ENCODE data around the gene ACP3. TPM values are rescaled to one million over a fixed set of nuclear protein-coding genes. Genes with fewer than 3 reads are reported as not detected.
A peak's percentile ranks its signal among the peaks of the same experiment; 100 is the strongest.
"Not testable (repeated sequence)": the region's sequence is repeated elsewhere in the genome, so short reads cannot be mapped to it uniquely, and the experiment has no call there.

ACP3 gene
- total and polyA plus RNA-seq, 5 experiments from 2014 or later, result not detected

- peaks cover 0 to 6% (median 0%) of the 10 kb centered on the region in 3 donors for H3K36me3 Mint-ChIP-seq
- no peak overlapping the region for H3K4me3 Mint-ChIP-seq
- ATAC-seq (no peak), DNase-seq (no peak)
- peaks cover 12 to 29% (median 19%) of the 10 kb centered on the region in 5 donors for H3K27me3 Mint-ChIP-seq
- peaks cover 0 to 15% (median 5%) of the 10 kb centered on the region in 9 donors for H3K9me3 Mint-ChIP-seq
- H3K27ac Mint-ChIP-seq, result peak overlapping the region in 1 of 10 donors; percentile 1
- POLR2A ChIA-PET, result no interaction called here
- no peaks in the 10 kb centered on the region for H3K4me1 Mint-ChIP-seq
Measured at GRCh38 chr3:132290833-132291232, 26.4 kb upstream of the ACP3 start.

DNA sequence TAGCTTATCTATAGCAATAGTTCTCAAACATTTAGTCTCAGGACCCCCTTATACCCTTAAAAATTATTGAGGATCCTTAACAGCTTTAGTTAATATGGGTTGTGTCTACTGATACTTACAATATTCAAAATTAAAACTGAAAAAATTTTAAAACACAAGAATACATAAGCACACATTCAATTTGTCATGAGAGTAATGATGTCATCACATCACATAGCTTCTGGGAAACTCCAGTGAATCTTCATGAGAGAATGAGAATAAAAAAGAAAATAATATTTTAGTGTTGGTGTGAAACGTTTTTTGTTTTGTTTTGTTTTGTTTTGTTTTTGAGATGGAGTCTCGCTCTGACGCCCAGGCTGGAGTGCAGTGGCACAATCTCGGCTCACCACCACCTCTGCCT is 25.2 kb upstream of the ACP3 start:
- H3K4me1 Mint-ChIP-seq, result no peaks in the 10 kb centered on the region
- no peak for ATAC-seq

GRCh38 chr3:132293251-132293650 is 24.0 kb upstream of the ACP3 start:
- H3K36me3 Mint-ChIP-seq, result no peaks in the 10 kb centered on the region
- no peaks in the 10 kb centered on the region for H3K4me1 Mint-ChIP-seq

More for the DNA sequence above, 25.2 kb upstream of the ACP3 start:
- Mint-ChIP-seq H3K9me3 (peaks cover 0 to 24% (median 12%) of the 10 kb centered on the region in 9 donors), H3K4me3 (no peak overlapping the region), H3K27me3 (peaks cover 11 to 29% (median 19%) of the 10 kb centered on the region in 5 donors), H3K36me3 (peaks cover 0 to 6% (median 0%) of the 10 kb centered on the region in 3 donors), H3K27ac (no peak overlapping the region)
- POLR2A ChIA-PET, result no interaction called here
- DNase-seq, result no peak

GRCh38 chr3:132294906-132295305 is 22.3 kb upstream of the ACP3 start:
- ATAC-seq, result no peak
- Mint-ChIP-seq H3K36me3 (no peaks in the 10 kb centered on the region), H3K4me3 (no peak overlapping the region), H3K9me3 (peaks cover 0 to 16% (median 7%) of the 10 kb centered on the region in 9 donors), H3K4me1 (no peaks in the 10 kb centered on the region), H3K27me3 (peaks cover 2 to 9% (median 6%) of the 10 kb centered on the region in 5 donors), H3K27ac (peak overlapping the region in 1 of 10 donors; percentile 43)
- DNase-seq, result no peak
- POLR2A ChIA-PET, result no interaction called here

More at GRCh38 chr3:132293251-132293650, 24.0 kb upstream of the ACP3 start:
- Mint-ChIP-seq H3K27me3 (peaks cover 6 to 18% (median 12%) of the 10 kb centered on the region in 5 donors), H3K9me3 (peaks cover 0 to 16% (median 7%) of the 10 kb centered on the region in 9 donors), H3K27ac (no peak overlapping the region), H3K4me3 (no peak overlapping the region)
- DNase-seq (no peak), ATAC-seq (no peak)
- POLR2A ChIA-PET, result no interaction called here

DNA sequence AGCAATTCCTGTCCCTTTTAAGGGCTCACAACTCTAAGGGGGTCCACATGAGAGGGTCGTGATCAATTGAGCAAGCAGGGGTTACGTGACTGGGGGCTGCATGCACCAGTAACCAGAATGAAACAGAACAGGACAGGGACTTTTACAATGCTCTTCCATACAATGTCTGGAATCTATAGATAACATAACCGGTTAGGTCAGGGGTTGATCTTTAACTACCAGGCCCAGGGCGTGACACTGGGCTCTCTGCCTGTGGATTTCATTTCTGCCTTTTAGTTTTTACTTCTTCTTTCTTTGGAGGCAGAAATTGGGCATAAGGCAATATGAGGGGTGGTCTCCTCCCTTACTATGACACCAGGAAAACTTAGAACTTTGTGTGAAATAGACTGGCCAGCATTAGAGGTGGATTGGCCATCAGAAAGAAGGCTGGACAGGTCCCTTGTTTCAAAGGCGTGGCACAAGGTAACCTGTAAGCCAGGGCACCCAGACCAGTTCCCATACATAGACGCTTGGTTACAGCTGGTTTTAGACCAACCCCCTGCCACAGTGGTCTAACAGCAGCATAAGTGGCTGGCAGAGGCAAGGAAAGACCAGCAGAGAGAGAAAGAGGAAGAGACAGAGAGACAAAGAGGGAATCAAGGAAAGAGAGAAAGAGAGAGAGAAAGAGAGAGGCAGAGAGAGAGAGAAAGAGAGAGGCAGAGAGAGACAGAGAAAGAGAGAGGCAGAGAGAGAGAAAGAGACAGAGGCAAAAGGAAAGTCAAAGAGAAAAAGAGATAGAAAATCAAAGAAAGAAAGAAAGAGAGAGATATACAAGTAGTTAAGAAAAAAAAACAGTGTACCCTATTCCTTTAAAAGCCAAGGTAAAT is 13.6 kb upstream of the ACP3 start:
- H3K4me1 Mint-ChIP-seq, H3K27ac Mint-ChIP-seq, DNase-seq, POLR2A ChIA-PET, ATAC-seq, H3K4me3 Mint-ChIP-seq: not testable (repeated sequence)
- H3K27me3 Mint-ChIP-seq, result peaks cover 0 to 16% (median 4%) of the 10 kb centered on the region in 5 donors
- H3K9me3 Mint-ChIP-seq, result peaks cover 8 to 29% (median 14%) of the 10 kb centered on the region in 9 donors
- peaks cover 0 to 17% (median 0%) of the 10 kb centered on the region in 3 donors for H3K36me3 Mint-ChIP-seq

DNA sequence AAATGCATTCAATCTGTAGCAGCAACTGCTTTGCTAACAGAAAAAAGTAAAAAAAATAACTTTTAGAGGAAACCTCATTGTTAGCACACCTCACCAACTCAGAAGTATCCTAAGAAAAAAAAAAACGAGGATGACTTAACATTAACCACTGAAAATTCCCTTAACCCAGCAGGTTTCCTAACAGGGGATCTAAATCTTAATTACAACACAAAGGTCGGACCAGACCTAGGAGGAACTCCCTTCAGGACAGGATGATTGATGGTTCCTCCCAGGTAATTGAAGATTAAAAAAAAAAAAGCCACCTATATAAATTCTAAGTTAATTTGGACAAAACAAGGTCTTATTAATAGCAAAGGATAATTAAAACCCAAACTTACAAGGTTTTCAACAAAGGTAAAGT is 12.9 kb upstream of the ACP3 start:
- not testable (repeated sequence) for ATAC-seq, H3K4me1 Mint-ChIP-seq

DNA sequence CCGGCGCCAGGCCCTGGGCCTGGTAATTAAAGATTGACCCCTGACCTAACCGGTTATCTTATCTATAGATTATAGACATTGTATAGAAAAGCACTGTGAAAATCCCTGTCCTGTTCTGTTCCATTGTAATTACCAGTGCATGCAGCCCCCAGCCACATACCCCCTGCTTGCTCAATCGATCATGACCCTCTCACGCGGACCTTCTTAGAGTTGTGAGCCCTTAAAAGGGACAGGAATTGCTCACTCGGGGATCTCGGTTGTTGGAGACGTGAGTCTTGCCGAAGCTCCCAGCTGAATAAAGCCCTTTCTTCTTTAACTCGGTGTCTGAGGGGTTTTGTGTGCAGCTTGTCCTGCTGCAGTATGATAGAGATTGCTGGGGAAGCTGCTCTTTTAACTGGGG is 7.2 kb upstream of the ACP3 start:
- DNase-seq, H3K4me3 Mint-ChIP-seq, POLR2A ChIA-PET, H3K4me1 Mint-ChIP-seq, H3K9me3 Mint-ChIP-seq, H3K27me3 Mint-ChIP-seq, ATAC-seq, H3K36me3 Mint-ChIP-seq: not testable (repeated sequence)
- H3K27ac Mint-ChIP-seq, result peak overlapping the region in 1 of 10 donors; percentile 15

More for the DNA sequence above, 12.9 kb upstream of the ACP3 start:
- DNase-seq, POLR2A ChIA-PET, H3K27ac Mint-ChIP-seq, H3K4me3 Mint-ChIP-seq: not testable (repeated sequence)
- Mint-ChIP-seq H3K9me3 (peaks cover 8 to 29% (median 14%) of the 10 kb centered on the region in 9 donors), H3K36me3 (peaks cover 0 to 17% (median 0%) of the 10 kb centered on the region in 3 donors), H3K27me3 (peaks cover 0 to 16% (median 4%) of the 10 kb centered on the region in 5 donors)

DNA sequence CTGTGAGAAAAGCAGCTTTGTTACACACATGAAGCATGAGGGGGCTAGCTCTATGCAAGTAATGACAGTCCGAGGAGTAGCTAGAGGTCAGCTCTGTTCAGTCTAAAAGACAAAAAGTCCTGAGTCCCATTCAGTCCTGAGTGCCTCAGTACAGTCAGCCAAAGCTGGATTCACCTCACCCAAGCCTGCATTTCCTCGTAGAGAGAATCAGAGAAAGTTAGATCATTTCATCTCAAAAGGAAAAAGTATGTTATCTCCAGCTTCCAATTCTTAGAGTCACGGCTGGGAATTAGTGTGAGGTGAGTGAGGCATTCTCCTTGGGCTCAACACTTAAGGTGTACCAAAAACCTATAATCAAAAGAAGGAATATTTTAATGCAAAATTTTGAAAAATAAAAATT is 5.9 kb upstream of the ACP3 start:
- H3K27me3 Mint-ChIP-seq, result peaks cover 0 to 4% (median 3%) of the 10 kb centered on the region in 5 donors
- H3K4me1 Mint-ChIP-seq, result no peaks in the 10 kb centered on the region
- H3K4me3 Mint-ChIP-seq, result no peak overlapping the region
- POLR2A ChIA-PET, result no interaction called here
- H3K27ac Mint-ChIP-seq, result no peak overlapping the region
- DNase-seq, result no peak
- no peak for ATAC-seq
- H3K9me3 Mint-ChIP-seq, result peaks cover 0 to 6% (median 0%) of the 10 kb centered on the region in 9 donors
- H3K36me3 Mint-ChIP-seq, result peaks cover 0 to 11% (median 0%) of the 10 kb centered on the region in 3 donors

DNA sequence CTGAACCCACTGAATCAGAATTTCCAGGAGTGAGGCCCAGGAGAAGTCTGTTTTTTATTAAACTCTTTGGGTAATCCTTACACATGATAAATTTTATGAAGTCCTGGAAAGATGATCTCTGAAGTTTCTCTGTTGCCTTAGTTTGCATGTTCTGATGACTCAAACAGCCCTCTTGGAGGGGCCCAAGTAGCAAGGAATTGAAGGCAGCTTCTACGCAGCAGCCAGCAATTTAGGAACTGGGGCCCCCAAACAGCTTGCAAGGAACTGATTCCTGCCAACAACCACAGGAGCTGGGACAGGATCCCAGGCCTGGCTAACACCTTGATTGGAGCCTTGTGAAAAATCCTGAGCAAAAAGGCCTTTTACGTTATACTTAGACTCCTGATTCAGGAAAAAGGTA is 5.4 kb upstream of the ACP3 start:
- H3K4me3 Mint-ChIP-seq, result no peak overlapping the region
- POLR2A ChIA-PET, result no interaction called here
- peaks cover 0 to 6% (median 0%) of the 10 kb centered on the region in 9 donors for H3K9me3 Mint-ChIP-seq
- peaks cover 0 to 4% (median 3%) of the 10 kb centered on the region in 5 donors for H3K27me3 Mint-ChIP-seq
- H3K27ac Mint-ChIP-seq, result no peak overlapping the region
- DNase-seq (no peak), ATAC-seq (no peak)
- no peaks in the 10 kb centered on the region for H3K4me1 Mint-ChIP-seq
- peaks cover 0 to 11% (median 0%) of the 10 kb centered on the region in 3 donors for H3K36me3 Mint-ChIP-seq

- Mint-ChIP-seq H3K4me1 (peaks cover 0 to 4% (median 1%) of the 10 kb centered on the region in 4 donors), H3K4me3 (no peak overlapping the region), H3K9me3 (peaks cover 0 to 6% (median 0%) of the 10 kb centered on the region in 9 donors), H3K36me3 (peaks cover 0 to 11% (median 0%) of the 10 kb centered on the region in 3 donors), H3K27ac (no peak overlapping the region), H3K27me3 (peaks cover 4 to 14% (median 10%) of the 10 kb centered on the region in 5 donors)
- ATAC-seq (no peak), DNase-seq (no peak)
- POLR2A ChIA-PET, result no interaction called here
Measured at GRCh38 chr3:132315851-132316250, 1.4 kb upstream of the ACP3 start.

DNA sequence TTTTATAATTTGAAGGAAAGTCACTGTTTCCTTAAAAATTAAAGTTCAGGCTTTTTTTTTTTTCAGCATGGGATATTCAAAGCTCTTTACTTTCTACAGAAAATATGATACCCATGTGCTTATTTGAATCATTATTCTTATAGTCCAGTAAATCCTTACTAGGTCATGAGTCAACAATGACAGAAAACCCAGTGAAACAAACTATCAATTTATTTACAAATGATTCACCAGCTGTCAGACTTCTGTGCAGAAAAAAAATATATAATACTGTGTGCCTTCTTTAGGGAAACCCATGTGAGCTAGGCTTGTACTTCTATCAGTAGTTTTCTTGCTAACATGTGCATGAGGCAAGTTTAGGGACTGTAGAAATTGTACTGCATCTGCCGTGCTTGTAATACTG is 1.2 kb downstream of the ACP3 start:
- Mint-ChIP-seq H3K4me3 (no peak overlapping the region), H3K27ac (no peak overlapping the region), H3K36me3 (peaks cover 0 to 11% (median 0%) of the 10 kb centered on the region in 3 donors), H3K9me3 (peaks cover 0 to 6% (median 0%) of the 10 kb centered on the region in 9 donors), H3K4me1 (peaks cover 0 to 4% (median 1%) of the 10 kb centered on the region in 4 donors), H3K27me3 (peaks cover 5 to 24% (median 11%) of the 10 kb centered on the region in 5 donors)
- ATAC-seq (no peak), DNase-seq (no peak)
- POLR2A ChIA-PET, result no interaction called here

DNA sequence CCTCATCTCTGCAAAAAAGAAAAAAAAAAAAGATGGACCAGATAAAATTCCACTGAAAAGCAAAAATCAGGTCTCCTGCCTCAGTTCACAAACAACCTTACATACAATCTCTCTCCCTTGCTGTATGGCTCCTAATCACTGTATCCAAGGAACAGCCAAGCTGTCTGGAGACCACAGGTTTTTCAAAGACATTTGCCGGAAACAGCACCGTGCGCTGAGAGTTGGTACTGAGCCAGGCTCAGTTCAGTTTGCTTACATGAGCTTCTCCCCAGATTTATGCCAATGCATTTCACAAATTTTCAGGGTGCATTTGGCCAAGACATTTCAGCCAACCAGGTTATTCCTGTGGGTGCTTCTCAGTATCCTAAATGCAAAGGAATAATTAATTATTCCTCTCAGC is 4.1 kb downstream of the ACP3 start:
- Mint-ChIP-seq H3K4me3 (no peak overlapping the region), H3K4me1 (peaks cover 0 to 4% (median 1%) of the 10 kb centered on the region in 4 donors), H3K9me3 (no peaks in the 10 kb centered on the region), H3K27ac (no peak overlapping the region), H3K27me3 (peaks cover 7 to 37% (median 15%) of the 10 kb centered on the region in 5 donors), H3K36me3 (no peaks in the 10 kb centered on the region)
- no peak for ATAC-seq
- no peak for DNase-seq
- POLR2A ChIA-PET, result no interaction called here

GRCh38 chr3:132325103-132325606 is 7.9 kb downstream of the ACP3 start:
- Mint-ChIP-seq H3K27ac (no peak overlapping the region), H3K36me3 (no peaks in the 10 kb centered on the region), H3K9me3 (peaks cover 0 to 2% (median 0%) of the 10 kb centered on the region in 9 donors), H3K27me3 (peaks cover 8 to 32% (median 12%) of the 10 kb centered on the region in 5 donors), H3K4me3 (no peak overlapping the region), H3K4me1 (no peaks in the 10 kb centered on the region)
- POLR2A ChIA-PET, result interaction anchor here (0.6 kb wide), 1 partner anchor 19 kb away, joined by 3 read pairs; no protein-coding TSS in a partner anchor
- DNase-seq (no peak), ATAC-seq (no peak)
